ENCODE measurements around the gene TMEM144.

The TMEM144 gene

GRCh38 chr4:158186815-158187214, 23.5 kb upstream of the TMEM144 start:
- no peak for TF ChIP-seq CTCF (IDR thresholded peaks at IDR 0.05; ENCODE audit: insufficient read depth, low read length, missing control alignments)
- ChIA-PET CTCF (interaction anchor here (0.9 to 13.9 kb wide), 3 partner anchors 6 to 26 kb away, joined by 3 to 82 read pairs (median 3); no protein-coding TSS in a partner anchor), POLR2A (no interaction called here)
- DNase-seq (ENCODE audit: low read depth, low spot score), result no peak
- H3K4me3 ChIP-seq (ENCODE audit: low read depth, low read length), result no peak overlapping the region

GRCh38 chr4:158189422-158189821, 20.9 kb upstream of the TMEM144 start:
- POLR2A ChIA-PET, result no interaction called here
- no peak for TF ChIP-seq CTCF (IDR thresholded peaks at IDR 0.05; ENCODE audit: insufficient read depth, low read length, missing control alignments)
- no peak overlapping the region for H3K4me3 ChIP-seq (ENCODE audit: low read depth, low read length)
- CTCF ChIA-PET, result interaction anchor here (0.5 to 3.5 kb wide), 3 partner anchors 9 to 44 kb away, joined by 3 to 16 read pairs (median 5); no protein-coding TSS in a partner anchor
- no peak for DNase-seq (ENCODE audit: low read depth, low spot score)

- no peak for DNase-seq (ENCODE audit: low read depth, low spot score)
- POLR2A ChIA-PET, result no interaction called here
- H3K4me3 ChIP-seq (ENCODE audit: low read depth, low read length), result no peak overlapping the region
- CTCF ChIA-PET, result interaction anchor here (3.5 to 6.9 kb wide), 4 partner anchors 11 to 64 kb away, joined by 16 to 82 read pairs (median 40); partner anchors contain the start of gene TMEM144
- no peak for TF ChIP-seq CTCF (IDR thresholded peaks at IDR 0.05; ENCODE audit: insufficient read depth, low read length, missing control alignments)
These were observed 19.6 kb upstream of the TMEM144 start for GRCh38 chr4:158190718-158191117.

- CTCF ChIA-PET, result interaction anchor here (0.6 to 6.9 kb wide), 17 partner anchors 10 to 643 kb away, joined by 3 to 82 read pairs (median 3); partner anchors contain the start of gene TMEM144
- no peak for TF ChIP-seq CTCF (IDR thresholded peaks at IDR 0.05; ENCODE audit: insufficient read depth, low read length, missing control alignments)
- POLR2A ChIA-PET, result no interaction called here
- DNase-seq (ENCODE audit: low read depth, low spot score), result no peak
- H3K4me3 ChIP-seq (ENCODE audit: low read depth, low read length), result no peak overlapping the region
These were observed 17.7 kb upstream of the TMEM144 start for GRCh38 chr4:158192439-158193158.

GRCh38 chr4:158193171-158193749, 17.0 kb upstream of the TMEM144 start:
- ChIA-PET POLR2A (no interaction called here), CTCF (interaction anchor here (0.6 to 6.9 kb wide), 18 partner anchors 9 to 642 kb away, joined by 3 to 82 read pairs (median 3); partner anchors contain the start of gene TMEM144)
- TF ChIP-seq CTCF (IDR thresholded peaks at IDR 0.05; ENCODE audit: insufficient read depth, low read length, missing control alignments), result peak; percentile 17
- DNase-seq (ENCODE audit: low read depth, low spot score), result no peak
- H3K4me3 ChIP-seq (ENCODE audit: low read depth, low read length), result no peak overlapping the region

- no peak for DNase-seq (ENCODE audit: low read depth, low spot score)
- no peak overlapping the region for H3K4me3 ChIP-seq (ENCODE audit: low read depth, low read length)
- ChIA-PET CTCF (interaction anchor here (1.4 to 6.9 kb wide), 3 partner anchors 15 to 430 kb away, joined by 6 to 82 read pairs (median 55); no protein-coding TSS in a partner anchor), POLR2A (no interaction called here)
- TF ChIP-seq CTCF (IDR thresholded peaks at IDR 0.05; ENCODE audit: insufficient read depth, low read length, missing control alignments), result no peak
These were observed 15.0 kb upstream of the TMEM144 start for GRCh38 chr4:158195297-158195696.

Measured in AG04449 (cell line).